Mammary microvascular endothelial cell (primary cell): Measurements from ENCODE around the gene IKZF2. TPM values are rescaled to one million over a fixed set of nuclear protein-coding genes. Genes with fewer than 3 reads are reported as not detected.

ENCODE experiments used
- total RNA-seq: library from RNA; depleted of rRNA; stranded (reverse); fragments of >200 nt; gene quantifications from 2 replicates; pipeline ENCODE4 v1.2.3, GENCODE V29; 2015

Gene IKZF2
- total RNA-seq, result 0.47 and 1.2 TPM in 2 replicates

DNA sequence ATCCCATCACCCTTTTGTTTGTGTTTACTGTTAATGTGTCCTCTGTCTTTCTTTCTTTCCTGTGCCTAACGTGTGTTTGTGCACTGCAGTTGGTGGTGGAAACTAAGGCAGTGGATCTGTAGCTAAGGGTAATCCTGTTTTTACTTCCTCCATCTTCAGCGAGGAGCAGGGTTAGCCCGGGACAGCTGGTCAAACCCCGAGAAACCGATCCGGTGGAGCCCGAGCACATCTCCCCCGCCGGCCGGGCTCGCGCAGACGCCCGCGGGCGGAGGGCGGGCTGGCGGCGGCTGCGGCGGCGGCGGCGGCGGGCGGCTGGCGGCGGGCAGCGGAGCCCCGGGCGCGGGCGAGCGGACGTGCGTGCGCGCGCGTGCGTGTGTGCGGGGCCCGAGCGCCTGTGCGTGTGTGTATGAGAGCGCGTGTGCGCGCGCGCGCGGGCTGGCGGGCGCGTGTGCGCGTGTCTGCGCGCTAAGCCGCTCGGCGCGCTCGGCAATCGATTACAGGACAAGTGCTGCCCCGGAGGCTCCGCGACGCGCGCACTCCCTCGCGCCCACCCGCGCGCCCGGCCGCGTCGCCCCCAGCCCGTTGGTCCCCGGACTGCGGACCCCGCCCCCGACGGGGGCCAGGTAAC is at the start of gene IKZF2:
Gene IKZF2, minus strand, starts transcription at position 176 of the 628 bp plus-strand sequence. CDS start 2,983 bp downstream, outside the sequence.

Other genes with a start within 250 kb of the IKZF2 start
- gene SPAG16, start 132.9 kb upstream of the IKZF2 start, total RNA-seq, result 6.9 and 11.7 TPM in 2 replicates